ENCODE results near the gene DPP10. TPM values are rescaled to one million over a fixed set of nuclear protein-coding genes. Genes with fewer than 3 reads are reported as not detected.

DPP10 gene
- total RNA-seq, 1 donor from 2014 or later: not detected

DNA sequence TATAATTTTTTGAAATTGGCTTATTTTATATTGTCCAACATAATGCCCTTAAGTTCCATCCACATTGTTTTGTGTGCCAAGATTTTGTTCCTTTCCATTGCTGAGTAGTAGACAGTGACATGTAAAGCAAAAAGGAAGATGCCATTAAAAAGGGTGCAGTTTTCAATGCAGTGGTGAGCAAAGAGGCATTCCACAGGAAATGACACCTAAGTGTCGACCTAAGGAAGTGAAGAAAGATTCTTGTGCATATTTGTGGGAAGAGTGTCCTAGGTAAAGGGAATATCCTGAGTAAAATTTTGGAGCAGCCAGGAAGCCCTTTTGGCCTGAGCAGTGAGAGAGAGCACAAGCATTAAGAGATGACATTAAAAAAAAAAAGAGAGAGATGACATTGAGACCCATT is 1099.9 kb downstream of the DPP10 start:
- no peak for DNase-seq (ENCODE audit: low read depth, low spot score)

DNA sequence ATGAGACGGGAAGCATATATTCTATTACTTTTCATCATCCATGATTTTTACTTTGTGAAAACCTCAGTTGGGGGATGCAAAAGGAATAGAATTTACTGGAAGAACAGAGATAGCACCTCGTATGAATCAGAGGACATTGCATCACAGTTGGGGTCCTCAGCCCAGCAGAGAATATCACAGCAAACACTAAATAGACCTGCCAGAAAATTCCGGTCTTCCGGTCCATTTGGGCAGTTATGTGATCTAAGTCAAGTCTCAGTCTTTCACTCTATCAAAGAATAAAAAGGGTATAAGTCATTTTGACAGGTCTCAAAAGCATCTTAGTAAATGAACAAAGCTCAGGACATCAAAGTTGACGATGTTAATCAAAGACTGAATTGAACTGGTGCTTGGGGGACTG is 1100.6 kb downstream of the DPP10 start:
- no peak for DNase-seq (ENCODE audit: low read depth, low spot score)

DNA sequence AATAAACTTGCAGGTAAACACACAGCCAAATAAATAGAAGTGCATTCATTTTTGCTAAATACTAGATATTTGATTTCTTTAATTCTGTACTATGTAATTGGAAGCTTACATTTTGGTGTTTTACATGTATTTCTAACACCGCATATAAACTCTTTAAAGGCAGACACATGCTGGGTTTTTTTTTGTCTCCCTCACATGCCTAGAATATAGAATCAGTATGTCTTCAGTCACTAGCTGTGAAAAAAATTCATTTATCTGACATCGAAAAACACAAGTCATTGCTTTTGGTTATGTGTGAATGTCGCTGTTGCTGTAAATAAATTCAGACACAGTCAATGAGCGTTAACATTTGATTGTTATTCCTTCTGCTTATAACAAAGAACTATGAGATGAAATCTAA is 1101.0 kb downstream of the DPP10 start:
- no peak for DNase-seq (ENCODE audit: low read depth, low spot score)

DNA sequence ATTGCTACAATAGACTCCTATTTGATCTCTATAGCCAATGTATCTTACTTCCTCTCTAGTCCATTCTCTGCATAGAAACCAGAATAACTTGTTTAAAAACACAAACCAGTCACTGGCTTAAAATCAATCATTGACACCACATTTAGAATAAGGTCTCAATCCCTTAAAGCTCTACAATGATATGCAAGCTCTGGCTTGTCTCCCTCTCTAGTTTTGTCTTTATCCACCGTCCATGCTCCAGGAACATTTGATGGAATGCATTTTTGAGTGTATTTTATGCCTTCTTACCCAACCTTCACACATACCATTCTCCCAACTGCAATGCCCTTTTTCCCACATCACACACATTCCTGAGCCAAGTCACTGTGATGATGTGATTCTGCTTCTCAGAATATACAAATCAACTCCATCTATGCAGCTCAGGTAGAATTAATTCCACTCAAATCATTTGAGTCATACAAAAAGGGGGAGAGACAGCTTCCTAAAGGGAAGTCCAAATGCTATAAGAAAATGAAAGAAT is 1107.2 kb downstream of the DPP10 start:
- DNase-seq (ENCODE audit: low read depth, low spot score): no peak

DNA sequence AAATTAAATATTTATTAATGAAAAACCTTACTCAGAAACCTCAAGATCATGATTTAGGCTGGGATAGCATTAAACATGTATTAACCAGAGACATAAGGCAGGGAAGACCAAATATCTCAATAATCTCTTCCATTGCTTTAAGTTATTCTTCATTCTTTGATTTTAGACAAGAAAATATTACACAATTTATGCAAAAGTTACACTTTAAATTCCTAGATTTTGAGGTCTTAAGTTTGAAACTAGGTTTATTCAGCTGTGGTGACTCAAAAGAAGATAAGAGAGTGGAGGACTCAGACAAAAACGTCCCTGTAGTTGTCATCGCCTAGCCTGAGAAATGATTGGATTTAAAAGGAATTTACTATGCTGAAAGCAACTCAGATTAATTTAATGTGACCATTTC is 1110.3 kb downstream of the DPP10 start:
- DNase-seq (ENCODE audit: low read depth, low spot score): no peak

DNA sequence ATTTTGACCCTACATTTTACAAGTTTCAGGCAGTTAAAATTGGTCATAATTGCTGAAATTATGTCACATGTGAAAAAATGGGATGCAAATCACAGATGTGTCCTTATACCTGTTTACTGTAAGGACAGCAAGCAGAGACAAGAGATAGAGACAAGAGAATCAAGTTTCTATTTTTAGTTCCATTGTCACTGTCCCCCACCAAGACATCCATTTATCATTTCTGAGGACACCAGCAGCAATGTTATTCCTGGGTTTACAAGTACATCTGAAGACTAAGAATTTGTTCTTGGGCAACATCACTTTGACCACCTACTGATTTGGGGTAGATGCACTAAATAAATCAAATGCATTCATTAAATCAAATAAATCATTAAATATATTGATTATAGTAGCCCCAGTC is 1111.7 kb downstream of the DPP10 start:
- no peak for DNase-seq (ENCODE audit: low read depth, low spot score)

DNA sequence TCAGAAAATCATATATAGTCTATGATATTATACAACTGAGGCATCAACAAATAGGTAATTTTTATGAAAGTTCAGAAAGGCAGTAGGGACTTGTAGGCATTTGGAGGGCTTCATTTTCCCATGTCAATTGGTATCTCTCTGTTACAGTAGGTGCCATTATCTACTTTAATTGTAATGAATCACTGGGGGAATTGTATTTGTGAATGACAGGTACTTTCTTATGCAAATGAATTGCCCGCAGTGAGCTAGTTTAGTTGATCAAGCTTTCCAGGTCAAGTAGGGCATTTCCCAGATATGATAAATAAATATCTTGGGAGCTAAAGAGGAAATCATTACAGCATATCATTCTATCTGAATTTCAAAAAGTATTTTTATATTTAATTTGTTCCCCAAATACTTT is 1116.3 kb downstream of the DPP10 start:
- no peak for DNase-seq (ENCODE audit: low read depth, low spot score)

DNA sequence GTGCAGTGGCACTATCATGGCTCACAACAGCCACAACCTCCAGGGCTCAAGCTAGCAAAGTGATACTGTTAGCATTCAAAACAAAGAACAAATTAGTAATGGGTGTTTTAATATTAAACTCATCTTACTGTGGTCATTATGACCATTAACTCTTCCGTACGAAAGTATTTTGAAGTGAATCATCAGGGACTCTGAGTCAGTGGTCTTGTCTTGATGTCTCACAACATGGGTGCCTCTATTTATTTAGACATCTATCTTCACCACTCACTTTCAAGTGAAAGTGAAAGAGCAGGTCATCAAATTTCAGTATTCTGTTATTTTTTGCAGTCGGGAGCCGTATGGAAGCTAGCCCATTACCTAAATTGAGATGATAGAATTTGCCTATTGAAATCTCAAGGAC is 1118.2 kb downstream of the DPP10 start:
- no peak for DNase-seq (ENCODE audit: low read depth, low spot score)

DNA sequence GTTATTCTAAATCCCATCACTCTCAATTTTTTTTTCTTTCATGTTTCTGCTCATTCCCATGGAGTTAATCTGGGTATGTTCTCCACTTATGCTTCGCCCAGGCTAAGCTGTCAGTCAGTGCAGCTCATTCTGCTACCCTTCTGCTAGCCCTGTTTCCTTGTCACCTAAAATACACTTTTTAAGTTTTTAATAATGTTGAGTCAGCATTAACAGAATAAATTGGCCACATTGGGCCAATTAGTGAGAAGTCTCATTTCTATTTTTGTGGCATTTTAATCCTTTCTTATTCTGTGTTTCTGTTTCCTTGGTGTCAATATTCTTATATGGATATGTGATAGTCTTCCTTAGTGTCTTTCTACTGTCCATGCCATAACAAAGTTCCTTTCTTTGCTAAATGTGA is 1126.2 kb downstream of the DPP10 start:
- DNase-seq (ENCODE audit: low read depth, low spot score): no peak

DNA sequence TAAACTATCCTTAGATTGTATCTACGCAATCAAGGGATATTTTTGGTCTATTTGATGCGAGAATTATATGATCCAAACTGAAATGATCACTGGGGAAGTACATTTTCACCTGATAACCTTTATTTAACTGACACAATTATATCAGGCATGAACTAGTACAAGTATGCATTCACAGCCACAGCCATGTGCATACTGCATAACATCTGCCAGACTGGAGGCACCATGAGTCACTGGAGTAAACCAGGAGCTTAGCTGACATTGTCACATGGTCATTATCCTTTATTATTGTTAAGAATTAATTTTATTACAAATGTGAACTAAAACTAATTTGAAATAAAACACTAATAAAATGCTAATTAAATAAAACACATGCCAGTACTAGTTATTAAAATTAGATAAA is 1127.1 kb downstream of the DPP10 start:
- DNase-seq (ENCODE audit: low read depth, low spot score): no peak

DNA sequence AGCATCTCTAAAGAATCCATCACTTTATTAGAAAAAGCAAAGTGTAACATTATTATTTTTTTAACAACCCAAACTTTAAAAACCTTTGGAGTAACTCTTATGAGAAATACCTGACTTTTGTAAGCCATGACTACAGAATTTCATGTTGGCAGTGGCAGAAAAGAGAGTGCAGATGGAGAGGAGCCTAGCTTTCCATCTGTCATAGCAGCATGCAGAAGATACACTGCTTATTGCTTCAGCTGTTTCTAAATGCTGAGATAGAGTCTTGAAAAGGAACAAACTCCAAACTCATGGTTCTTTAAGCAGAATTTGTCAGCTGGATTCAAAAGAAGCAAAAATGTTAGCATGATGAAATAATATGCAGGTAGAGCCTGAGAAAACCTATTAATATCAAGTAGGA is 1130.3 kb downstream of the DPP10 start:
- no peak for DNase-seq (ENCODE audit: low read depth, low spot score)

DNA sequence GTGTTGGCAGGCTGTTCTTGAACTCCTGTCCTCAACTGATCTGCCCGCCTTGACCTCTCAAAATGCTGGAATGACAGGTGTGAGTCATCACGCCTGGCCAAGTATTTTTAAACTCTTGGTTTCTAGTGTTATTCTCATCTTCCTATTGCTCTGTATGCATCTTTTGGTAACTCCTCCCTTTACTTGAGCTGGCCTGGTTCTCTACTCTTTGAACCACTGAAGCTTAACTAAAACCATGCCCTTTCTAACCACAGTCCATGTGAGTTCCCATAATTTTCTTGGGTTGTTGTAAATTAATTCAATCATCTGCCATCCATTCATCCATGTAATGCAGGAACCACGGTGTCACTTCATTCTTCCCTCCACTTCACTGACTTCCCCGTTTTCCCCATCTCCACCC is 1131.3 kb downstream of the DPP10 start:
- no peak for DNase-seq (ENCODE audit: low read depth, low spot score)

DNA sequence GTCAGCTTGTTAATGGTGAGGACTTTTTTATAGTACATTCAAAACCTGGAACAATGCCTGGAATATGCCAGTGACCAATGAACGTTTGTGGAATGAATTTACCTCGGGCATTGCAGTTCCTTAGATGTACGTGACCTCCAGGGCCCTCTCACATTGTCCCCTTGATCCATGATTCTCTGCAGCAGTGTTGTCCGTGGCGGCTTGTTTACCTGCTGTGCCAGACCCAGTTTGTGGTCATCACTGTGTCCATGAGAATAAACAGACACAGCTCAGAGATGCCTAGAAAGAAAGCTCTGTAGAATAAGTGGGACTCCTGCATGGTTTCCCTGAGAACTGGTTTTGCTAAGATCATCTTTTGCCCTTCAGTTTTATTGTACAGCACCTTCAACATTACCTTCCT is 1132.2 kb downstream of the DPP10 start:
- no peak for DNase-seq (ENCODE audit: low read depth, low spot score)

DNA sequence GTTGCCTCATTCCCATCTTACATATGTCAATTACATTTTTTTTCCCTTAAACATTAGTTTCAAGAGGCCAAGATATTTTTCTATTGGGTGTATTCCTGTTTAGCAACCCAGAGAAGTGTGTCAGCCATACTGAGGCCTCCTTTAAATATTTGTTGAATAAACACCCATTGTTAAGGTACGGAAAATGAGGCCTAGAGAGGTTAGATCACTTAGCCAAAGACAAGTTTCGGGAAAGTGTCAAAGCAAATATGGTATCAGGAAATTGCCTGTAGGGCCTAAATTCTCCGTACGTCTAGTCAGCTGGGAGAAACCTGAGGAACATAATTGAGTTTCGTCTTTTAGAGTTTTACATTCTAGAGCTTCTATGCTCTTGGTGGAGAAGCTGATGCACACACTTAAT is 1138.3 kb downstream of the DPP10 start:
- DNase-seq (ENCODE audit: low read depth, low spot score): no peak

DNA sequence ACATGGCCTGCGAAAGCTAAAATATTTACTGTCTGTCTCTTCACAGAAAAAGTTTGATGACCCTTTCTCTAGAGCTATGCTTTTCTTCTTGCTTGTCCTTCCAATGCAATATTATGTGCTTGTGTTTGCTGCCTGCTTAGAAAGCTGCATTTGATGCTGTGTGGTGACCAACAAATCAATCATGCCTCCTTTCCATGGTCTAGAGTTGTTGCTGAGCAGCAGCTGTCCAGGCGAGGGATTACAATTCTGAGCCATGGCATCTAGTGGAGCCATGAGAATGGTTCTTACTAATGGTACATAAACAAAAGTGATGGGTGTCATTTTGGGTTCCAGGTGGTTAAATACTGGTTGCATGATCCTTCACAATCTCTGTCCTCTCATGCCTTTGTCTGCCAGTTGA is 1142.1 kb downstream of the DPP10 start:
- DNase-seq (ENCODE audit: low read depth, low spot score): no peak

DNA sequence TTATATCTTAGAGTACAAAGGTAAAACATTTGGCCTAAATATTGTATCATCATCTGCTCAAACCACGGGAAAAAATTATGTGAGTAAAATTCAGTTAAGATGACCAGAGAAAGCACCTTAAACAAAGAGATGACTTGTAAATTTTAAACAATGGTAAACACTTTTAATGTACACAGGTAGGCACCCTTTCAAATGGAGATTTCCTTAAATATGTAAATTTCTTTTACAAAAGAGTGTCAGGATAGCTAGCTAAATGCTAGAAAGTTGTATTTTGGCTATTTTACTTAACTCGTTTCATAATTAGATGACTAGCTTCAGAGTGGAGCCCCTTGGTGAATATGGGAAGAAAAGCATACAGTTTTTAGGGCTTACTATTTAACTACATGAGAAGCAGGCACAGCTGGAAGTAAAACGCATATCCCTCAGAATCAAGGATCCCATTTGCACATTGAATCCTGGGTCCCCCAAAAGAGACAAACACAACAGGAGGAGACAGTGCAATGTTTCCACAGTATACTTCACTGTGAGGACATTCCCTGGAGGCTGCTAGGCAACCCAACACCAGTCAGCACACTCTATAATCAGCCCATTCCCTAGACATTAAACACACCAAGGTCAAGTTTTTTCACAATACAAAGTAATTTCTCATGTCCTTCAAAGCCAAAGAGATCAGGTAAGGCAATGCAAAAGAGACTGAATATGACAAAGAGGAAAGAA is 1154.4 kb downstream of the DPP10 start:
- no peak for DNase-seq (ENCODE audit: low read depth, low spot score)

DNA sequence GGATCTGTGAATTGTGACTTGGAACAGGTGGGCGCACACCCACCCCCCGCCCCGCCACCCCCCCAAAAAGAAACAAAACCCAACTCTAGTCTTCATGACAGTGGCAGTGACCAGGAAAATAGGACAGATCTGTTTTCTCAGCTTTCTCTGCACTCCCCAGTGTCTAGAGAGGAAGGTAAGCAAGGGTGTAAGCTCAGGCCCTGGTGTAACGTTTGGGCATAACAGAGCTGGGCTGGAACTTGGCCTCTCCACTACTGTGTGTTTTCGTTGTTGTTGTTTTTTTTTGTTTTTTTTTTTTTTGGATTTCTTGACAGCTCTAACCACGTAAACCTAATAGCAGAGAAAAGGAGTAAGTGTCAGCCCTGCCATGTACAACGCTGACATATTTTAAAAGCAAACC is 1160.8 kb downstream of the DPP10 start:
- no peak for DNase-seq (ENCODE audit: low read depth, low spot score)

DNA sequence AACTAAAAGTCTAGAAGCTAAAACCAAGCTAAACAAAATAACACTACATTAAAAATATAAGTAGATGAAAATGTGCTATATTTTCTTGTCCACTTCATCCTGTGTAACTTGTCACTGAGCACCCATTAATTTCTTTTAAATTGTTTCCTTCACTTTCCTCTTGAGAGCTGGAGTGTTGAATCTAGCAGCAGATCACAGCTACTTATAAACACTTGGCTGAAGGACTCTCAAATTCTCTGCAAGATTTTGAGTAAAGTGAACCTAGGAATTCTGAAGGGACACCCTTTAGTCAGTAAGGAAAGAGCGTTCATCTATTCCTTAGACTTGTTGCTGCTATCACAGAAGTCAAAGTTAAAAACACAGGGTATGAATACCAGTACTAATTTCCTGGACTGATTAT is 1163.9 kb downstream of the DPP10 start:
- DNase-seq (ENCODE audit: low read depth, low spot score): no peak

DNA sequence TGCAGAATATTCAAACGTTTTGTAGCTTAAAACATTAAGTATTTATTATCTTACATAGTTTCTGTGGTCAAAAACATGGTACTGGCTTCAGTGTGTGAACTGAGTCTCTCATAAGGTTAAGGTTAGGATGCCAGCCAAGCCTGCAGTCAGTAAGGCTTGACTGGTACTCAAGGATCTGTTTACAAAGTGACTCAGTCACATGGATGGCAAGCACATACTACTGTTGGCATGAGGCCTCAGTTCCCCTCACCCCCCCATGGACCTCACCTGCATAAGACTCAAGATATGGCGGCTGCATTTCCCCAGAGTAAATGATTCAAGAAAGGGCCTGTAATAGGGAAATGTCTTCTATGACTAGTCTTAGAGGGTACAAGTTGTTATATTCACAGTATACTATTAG is 1167.5 kb downstream of the DPP10 start:
- DNase-seq (ENCODE audit: low read depth, low spot score): no peak

DNA sequence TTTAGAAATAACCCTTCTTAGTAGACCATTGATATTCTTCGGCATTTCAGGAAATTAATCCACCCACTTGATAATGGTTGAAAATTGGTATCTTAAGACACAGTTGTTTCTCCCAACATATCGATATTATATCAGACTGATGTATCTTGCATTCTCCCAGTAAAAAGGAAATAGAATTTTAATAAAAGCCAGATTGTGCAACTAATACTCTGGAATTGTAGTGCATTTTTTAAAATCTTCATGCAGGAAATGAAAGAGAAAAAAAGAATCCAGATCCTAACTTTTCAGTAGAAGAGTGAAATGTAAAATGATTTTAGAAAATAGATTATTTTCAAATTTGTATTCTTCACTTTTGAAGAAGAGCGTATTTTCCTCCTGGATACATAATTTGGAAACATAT is 1168.4 kb downstream of the DPP10 start:
- no peak for DNase-seq (ENCODE audit: low read depth, low spot score)

DNA sequence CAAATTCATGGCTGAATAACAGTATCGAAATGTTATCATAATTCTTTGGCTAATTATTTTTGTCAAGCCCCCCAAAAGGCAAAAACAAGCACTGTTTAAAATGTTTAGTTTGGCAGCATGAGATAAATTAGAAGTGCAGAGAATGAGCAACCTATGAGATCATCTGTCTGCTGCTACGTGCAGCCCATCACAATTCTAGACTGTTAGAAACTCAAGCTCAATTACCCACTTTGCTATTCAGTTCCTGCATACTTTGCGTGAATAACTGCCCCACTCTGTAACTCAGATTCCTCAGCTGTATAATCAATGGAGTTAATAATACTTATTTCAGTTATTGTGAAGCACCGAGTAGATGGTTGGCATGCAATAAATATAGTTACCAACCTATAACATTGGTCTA is 1181.9 kb downstream of the DPP10 start:
- DNase-seq (ENCODE audit: low read depth, low spot score): no peak

DNA sequence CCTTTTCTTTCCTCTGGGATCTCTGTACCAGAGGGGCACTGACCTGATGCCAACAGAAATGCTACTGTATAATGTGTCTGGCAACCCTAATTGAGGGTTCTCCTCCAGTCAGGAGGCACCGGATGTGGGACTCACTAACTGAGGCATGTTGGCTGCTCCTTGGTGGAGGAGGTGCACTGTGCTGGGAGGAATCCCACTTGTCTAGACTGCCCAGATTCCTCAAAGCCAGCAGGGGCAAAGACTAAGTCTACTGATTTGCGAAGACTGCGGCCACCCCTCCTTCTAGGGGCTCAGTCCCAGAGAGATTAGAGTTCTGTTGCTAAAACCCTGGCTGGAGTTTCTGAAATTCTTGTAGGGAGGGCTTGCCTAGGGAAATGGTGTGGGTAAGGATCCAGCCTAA is 1192.1 kb downstream of the DPP10 start:
- DNase-seq (ENCODE audit: low read depth, low spot score): no peak

DNA sequence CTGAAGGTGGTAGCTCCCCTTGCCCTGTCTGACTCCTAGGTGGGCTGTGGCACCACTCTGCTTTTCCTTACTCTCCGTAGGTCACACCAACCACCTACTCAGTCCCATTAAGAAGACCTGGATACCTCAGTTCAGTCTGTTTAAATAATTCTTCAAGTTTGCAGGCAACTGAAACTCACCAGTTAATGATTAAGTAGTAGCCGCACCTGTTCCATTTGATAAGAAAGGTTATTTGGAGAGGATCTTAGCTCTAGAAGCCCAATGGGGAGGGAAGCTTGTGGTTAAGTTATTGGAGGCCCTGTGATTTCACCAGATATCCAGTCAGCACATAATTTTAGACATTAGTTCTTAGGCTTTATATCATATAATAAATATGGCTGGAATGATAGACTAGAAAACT is 1193.0 kb downstream of the DPP10 start:
- no peak for DNase-seq (ENCODE audit: low read depth, low spot score)

DNA sequence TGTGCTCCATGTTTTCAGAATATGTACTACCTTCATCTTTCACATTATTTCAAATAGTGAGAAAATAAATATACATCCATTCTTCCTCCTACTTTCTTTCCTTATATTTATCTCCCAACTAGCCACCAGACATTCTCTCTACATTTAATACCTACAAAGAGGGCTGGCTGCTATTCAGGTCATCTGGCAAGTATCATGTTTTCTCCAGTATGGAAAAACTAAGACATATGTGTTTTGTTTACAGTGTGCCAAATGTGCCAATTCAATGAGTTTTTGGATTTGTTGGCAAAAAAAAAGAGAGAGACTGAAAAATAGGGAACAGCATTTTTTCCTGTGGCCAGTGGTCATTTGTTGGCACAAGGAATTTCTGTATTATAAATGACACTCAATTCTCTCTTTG is 1207.3 kb downstream of the DPP10 start:
- DNase-seq (ENCODE audit: low read depth, low spot score): no peak
